SK-N-SH (cell line): ENCODE measurements around the gene CTTNBP2NL. TPM values are rescaled to one million over a fixed set of nuclear protein-coding genes. Genes with fewer than 3 reads are reported as not detected.
"Not testable (repeated sequence)": the region's sequence is repeated elsewhere in the genome, so short reads cannot be mapped to it uniquely, and the experiment has no call there.

Source experiments
- CTCF ChIA-PET: fragments of 300-600, 350-600 bp; formaldehyde crosslinking; extraction: SDS; loops from one replicate; lab custom pipeline; 2021; lab: Yijun Ruan, JAX
- POLR2A ChIA-PET: fragments of 350-600 bp; sonication (Branson Sonifier 250); formaldehyde crosslinking; extraction: SDS; loops from one replicate; lab custom pipeline; 2020; ENCODE audit warnings: antibody characterized with exemption, inconsistent platforms; lab: Yijun Ruan, JAX
- DNase-seq: peaks from one replicate; pipeline ENCODE4 v3.0.0; 2012
- H2AFZ ChIP-seq: fragments of 200-600 bp; sonication (generic); 2 replicates; pipeline ENCODE4 v1.8.1; 2016; ENCODE audit warnings: antibody characterized with exemption, mild to moderate bottlenecking, low read depth
- H3F3A ChIP-seq: fragments of 200-600 bp; sonication (generic); replicated peaks from 2 replicates; pipeline ENCODE3; 2016; ENCODE audit warnings: antibody characterized with exemption, mild to moderate bottlenecking; ENCODE audit not compliant: insufficient read depth
- H3K27ac ChIP-seq, 2 experiments: fragments of 200-500 bp in 1 of 2; fragments of 200-600 bp in 1 of 2; sonication (Bioruptor generic) in 1 of 2; sonication (generic), shearing (Covaris generic) in 1 of 2; 2 replicates each; pipeline versions ENCODE4 v1.5.1 to v1.6.1; 2014 to 2016; ENCODE audit warnings: low read depth in 2 of 2, inconsistent platforms in 1 of 2, low read length in 1 of 2, mild to moderate bottlenecking in 1 of 2, mixed read lengths in 1 of 2
- H3K27me3 ChIP-seq: fragments of 200-600 bp; sonication (generic), shearing (Covaris generic); 2 replicates; pipeline ENCODE4 v1.6.1; 2016; ENCODE audit warnings: mixed run types; ENCODE audit not compliant: insufficient read depth
- H3K36me3 ChIP-seq, 2 experiments: fragments of 200-500 bp in 1 of 2; fragments of 200-600 bp in 1 of 2; sonication (Bioruptor generic) in 1 of 2; sonication (generic) in 1 of 2; replicated peaks in 1 of 2; 2 replicates each; pipeline versions ENCODE3 to v1.5.1; 2014 to 2016; ENCODE audit warnings: low read length in 1 of 2, mild to moderate bottlenecking in 1 of 2; ENCODE audit not compliant: insufficient read depth in 2 of 2, control insufficient read depth in 1 of 2
- H3K4me1 ChIP-seq, 2 experiments: fragments of 200-500 bp in 1 of 2; fragments of 200-600 bp in 1 of 2; sonication (Bioruptor generic) in 1 of 2; sonication (generic), shearing (Covaris generic) in 1 of 2; 2 replicates each; pipeline versions ENCODE4 v1.5.1 to v1.6.1; 2014 to 2016; ENCODE audit warnings: low read depth in 1 of 2, low read length in 1 of 2, mixed run types in 1 of 2; ENCODE audit not compliant: insufficient read depth in 2 of 2, control insufficient read depth in 1 of 2
- H3K4me2 ChIP-seq: fragments of 200-600 bp; sonication (generic), shearing (Covaris generic); 2 replicates; pipeline ENCODE4 v1.6.1; 2017; ENCODE audit warnings: mixed run types
- H3K4me3 ChIP-seq, 2 experiments: fragments of 200-500 bp in 1 of 2; fragments of 200-600 bp in 1 of 2; sonication (Bioruptor generic) in 1 of 2; sonication (generic), shearing (Covaris generic) in 1 of 2; 2 replicates each; pipeline versions ENCODE4 v1.5.1 to v1.8.1; 2014 to 2016; ENCODE audit warnings: low read depth in 2 of 2, inconsistent platforms in 1 of 2, low read length in 1 of 2, mild to moderate bottlenecking in 1 of 2, mixed read lengths in 1 of 2, moderate library complexity in 1 of 2
- H3K79me2 ChIP-seq: fragments of 200-600 bp; sonication (generic); 2 replicates; pipeline ENCODE4 v1.8.1; 2017; ENCODE audit warnings: mild to moderate bottlenecking; ENCODE audit not compliant: insufficient read depth
- H3K9ac ChIP-seq: fragments of 200-600 bp; sonication (generic); 2 replicates; pipeline ENCODE4 v1.6.1; 2017; ENCODE audit warnings: mixed run types
- H3K9me2 ChIP-seq: fragments of 200-600 bp; sonication (generic); 2 replicates; pipeline ENCODE4 v1.6.1; 2017; ENCODE audit warnings: mixed run types
- H3K9me3 ChIP-seq: fragments of 200-600 bp; sonication (generic); 2 replicates; pipeline ENCODE4 v1.6.1; 2017; ENCODE audit warnings: mixed run types, mild to moderate bottlenecking, moderate library complexity
- H4K20me1 ChIP-seq: fragments of 200-600 bp; sonication (generic); 2 replicates; pipeline ENCODE4 v1.6.1; 2017; ENCODE audit warnings: mild to moderate bottlenecking, mixed run types; ENCODE audit not compliant: insufficient read depth
- FOSL2 ChIP-seq: IDR thresholded peaks from 2 replicates; pipeline ENCODE4 v1.4.0; 2012; ENCODE audit warnings: low read depth, mild to moderate bottlenecking, moderate library complexity, borderline replicate concordance
- GATA2 ChIP-seq: sonication (generic); formaldehyde crosslinking; IDR thresholded peaks from 2 replicates; pipeline ENCODE4 v1.5.0; 2020; ENCODE audit warnings: mild to moderate bottlenecking, missing genetic modification reagents
- MXI1 ChIP-seq: IDR thresholded peaks from 2 replicates; pipeline ENCODE4 v1.6.1; 2012; ENCODE audit warnings: mild to moderate bottlenecking, low read depth, low read length, improper control_type of control experiment
- POLR2AphosphoS5 ChIP-seq: IDR thresholded peaks from 2 replicates; pipeline ENCODE4 v1.6.1; 2012; ENCODE audit warnings: low read depth, low read length
- RAD21 ChIP-seq: IDR thresholded peaks from 2 replicates; pipeline ENCODE4 v1.6.1; 2012; ENCODE audit warnings: mild to moderate bottlenecking, low read length
- RCOR1 ChIP-seq: fragments of 150-350 bp; IDR thresholded peaks from 2 replicates; pipeline ENCODE4 v1.6.1; 2017; ENCODE audit warnings: antibody characterized with exemption, low read length
- SIN3A ChIP-seq: IDR thresholded peaks from 2 replicates; pipeline ENCODE4 v1.6.1; 2012; ENCODE audit warnings: low read depth, mild to moderate bottlenecking, low read length, moderate library complexity, borderline replicate concordance
- TEAD4 ChIP-seq: IDR thresholded peaks from 2 replicates; pipeline ENCODE4 v1.4.0; 2012; ENCODE audit warnings: mild to moderate bottlenecking, borderline replicate concordance; ENCODE audit not compliant: insufficient read depth
- WGBS: methylation state at CpG from one replicate; pipeline ENCODE4 v1.1.6; 2017; ENCODE audit warnings: low lambda C conversion rate; 5-methylcytosine and 5-hydroxymethylcytosine counted together
- polyA plus RNA-seq, 3 experiments: library from polyadenylated mRNA; depleted of rRNA; stranded (reverse); fragments of >200 nt; gene quantifications; 2 replicates each; pipeline ENCODE4 v1.2.3, GENCODE V29; 2012
- TF ChIP-seq, protein P1 (sequence below): IDR thresholded peaks from 2 replicates; pipeline ENCODE4; 2012
- TF ChIP-seq, protein P2 (sequence below): fragments of 150-350 bp; IDR thresholded peaks from 2 replicates; pipeline ENCODE4 v1.6.1; 2016; ENCODE audit warnings: mild to moderate bottlenecking, low read depth, low read length

CTTNBP2NL gene
- polyA plus RNA-seq, 1 of the 3 experiments (the other 2 are of a cell fraction) = 4.9 TPM

DNA sequence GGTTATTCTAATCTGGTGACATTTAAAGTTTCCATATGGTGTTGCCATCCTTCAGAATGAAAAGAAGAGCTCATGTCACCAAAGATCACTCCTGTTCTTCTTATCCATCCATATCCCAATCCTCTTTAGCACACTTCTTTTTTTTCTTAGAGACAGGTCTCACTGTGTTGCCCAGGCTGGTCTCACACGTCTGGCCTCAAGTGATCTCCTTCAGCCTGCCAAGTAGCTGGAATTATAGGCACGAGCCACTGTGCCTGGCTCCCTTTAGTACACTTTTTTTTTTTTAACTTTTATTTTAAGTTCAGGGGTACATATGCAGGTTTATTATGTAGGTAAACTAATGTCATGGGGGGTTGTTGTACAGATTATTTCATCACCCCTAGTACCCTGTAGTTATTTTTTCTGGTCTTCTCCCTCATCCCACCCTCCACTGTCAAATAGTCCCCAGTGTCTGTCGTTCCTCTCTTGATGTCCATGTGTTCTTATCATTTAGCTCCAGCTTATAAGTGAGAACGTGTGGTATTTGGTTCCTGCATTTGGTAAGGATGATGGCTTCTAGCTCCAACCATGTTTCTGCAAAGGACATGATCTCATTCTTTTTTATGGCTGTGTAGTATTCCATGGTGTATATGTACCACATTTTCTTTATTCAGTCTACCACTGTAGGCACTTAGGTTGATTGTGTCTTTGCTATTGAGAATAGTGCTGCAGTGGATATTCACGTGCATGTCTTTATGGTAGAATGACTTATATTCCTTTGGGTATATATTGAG, 40.6 kb downstream of the CTTNBP2NL start:
- H3K9ac ChIP-seq = no peak overlapping the region
- no peaks in the 10 kb centered on the region for H3K4me1 ChIP-seq
- peaks cover 26% of the 10 kb centered on the region for H4K20me1 ChIP-seq
- no peak overlapping the region for H3K4me3 ChIP-seq
- no peaks in the 10 kb centered on the region for H3K9me2 ChIP-seq
- H3F3A ChIP-seq = no peaks in the 10 kb centered on the region
- H3K27ac ChIP-seq = no peak overlapping the region
- ChIA-PET POLR2A (no interaction called here), CTCF (interaction anchor here (0.6 to 1.4 kb wide), 2 partner anchors 29 to 52 kb away, joined by 3 to 4 read pairs; no protein-coding TSS in a partner anchor)
- H3K27me3 ChIP-seq = no peaks in the 10 kb centered on the region
- no peak overlapping the region for H2AFZ ChIP-seq
- TF ChIP-seq GATA2 (CRISPR knock-in tag) = no peak
- TF ChIP-seq, protein P1, sequence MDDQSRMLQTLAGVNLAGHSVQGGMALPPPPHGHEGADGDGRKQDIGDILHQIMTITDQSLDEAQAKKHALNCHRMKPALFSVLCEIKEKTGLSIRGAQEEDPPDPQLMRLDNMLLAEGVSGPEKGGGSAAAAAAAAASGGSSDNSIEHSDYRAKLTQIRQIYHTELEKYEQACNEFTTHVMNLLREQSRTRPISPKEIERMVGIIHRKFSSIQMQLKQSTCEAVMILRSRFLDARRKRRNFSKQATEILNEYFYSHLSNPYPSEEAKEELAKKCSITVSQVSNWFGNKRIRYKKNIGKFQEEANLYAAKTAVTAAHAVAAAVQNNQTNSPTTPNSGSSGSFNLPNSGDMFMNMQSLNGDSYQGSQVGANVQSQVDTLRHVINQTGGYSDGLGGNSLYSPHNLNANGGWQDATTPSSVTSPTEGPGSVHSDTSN = no peak
- no peak for TF ChIP-seq POLR2AphosphoS5
- no peak for TF ChIP-seq MXI1
- no peak for TF ChIP-seq RCOR1
- no peak for TF ChIP-seq RAD21
- no peak for TF ChIP-seq TEAD4
- TF ChIP-seq SIN3A = no peak
- no peak for TF ChIP-seq FOSL2
- TF ChIP-seq, protein P2, sequence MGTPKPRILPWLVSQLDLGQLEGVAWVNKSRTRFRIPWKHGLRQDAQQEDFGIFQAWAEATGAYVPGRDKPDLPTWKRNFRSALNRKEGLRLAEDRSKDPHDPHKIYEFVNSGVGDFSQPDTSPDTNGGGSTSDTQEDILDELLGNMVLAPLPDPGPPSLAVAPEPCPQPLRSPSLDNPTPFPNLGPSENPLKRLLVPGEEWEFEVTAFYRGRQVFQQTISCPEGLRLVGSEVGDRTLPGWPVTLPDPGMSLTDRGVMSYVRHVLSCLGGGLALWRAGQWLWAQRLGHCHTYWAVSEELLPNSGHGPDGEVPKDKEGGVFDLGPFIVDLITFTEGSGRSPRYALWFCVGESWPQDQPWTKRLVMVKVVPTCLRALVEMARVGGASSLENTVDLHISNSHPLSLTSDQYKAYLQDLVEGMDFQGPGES = no peak
- DNase-seq = no peak
- peaks cover 96% of the 10 kb centered on the region for H3K79me2 ChIP-seq
- 95% methylated on average over 5 of the region's 5 CpGs for WGBS
- peaks cover 8 to 44% of the 10 kb centered on the region in 2 experiments for H3K36me3 ChIP-seq
- H3K9me3 ChIP-seq = no peaks in the 10 kb centered on the region
- H3K4me2 ChIP-seq = no peak overlapping the region

DNA sequence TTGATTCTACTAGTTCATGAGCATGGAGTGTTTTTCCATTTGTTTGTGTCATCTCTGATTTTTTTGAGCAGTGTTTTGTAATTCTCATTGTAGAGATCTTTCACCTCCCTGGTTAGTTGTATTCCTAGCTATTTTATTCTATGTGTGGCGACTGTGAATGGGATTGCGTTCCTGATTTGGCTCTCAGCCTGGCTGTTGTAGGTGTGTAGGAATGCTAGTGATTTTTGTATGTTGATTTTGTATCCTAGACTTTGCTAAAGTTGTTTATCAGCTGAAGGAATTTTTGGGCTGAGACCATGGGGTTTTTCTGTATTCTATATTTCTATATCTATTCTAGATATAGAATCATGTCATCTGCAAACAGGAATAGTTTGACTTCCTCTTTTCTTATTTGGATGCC, 42.1 kb downstream of the CTTNBP2NL start:
- CTCF ChIA-PET, H3K27ac ChIP-seq, H3K4me2 ChIP-seq, H2AFZ ChIP-seq, H3F3A ChIP-seq, H3K4me1 ChIP-seq, DNase-seq, H3K4me3 ChIP-seq, POLR2A ChIA-PET, H3K9me3 ChIP-seq, H3K27me3 ChIP-seq, H3K9ac ChIP-seq, H3K9me2 ChIP-seq: not testable (repeated sequence)
- 91% methylated on average over 2 of the region's 2 CpGs for WGBS
- H3K79me2 ChIP-seq = peaks cover 98% of the 10 kb centered on the region
- peaks cover 8 to 40% of the 10 kb centered on the region in 2 experiments for H3K36me3 ChIP-seq
- H4K20me1 ChIP-seq = peaks cover 26% of the 10 kb centered on the region
